GM12878 (cell line): ENCODE data around the gene HSPB6. TPM values are rescaled to one million over a fixed set of nuclear protein-coding genes. Genes with fewer than 3 reads are reported as not detected.

Experiments used
- ATAC-seq: fragments of 200-7000 bp; cut with Tn5 transposase; 3 replicates; pipeline ENCODE4 v1.9.1; 2020; ENCODE audit warnings: mild to moderate bottlenecking, moderate library complexity
- BruUV-seq: library from RNA; stranded (reverse); fragments of 400-500 nt; replicated peaks from 2 replicates; lab custom pipeline; 2021; lab: Mats Ljungman, UMichigan
- CTCF ChIA-PET: fragments of 300-600 bp; sonication (Branson Sonifier 250); formaldehyde crosslinking; extraction: SDS; loops from one replicate; lab custom pipeline; 2021; ENCODE audit warnings: inconsistent platforms; lab: Yijun Ruan, JAX
- POLR2A ChIA-PET: fragments of 350-600 bp; formaldehyde crosslinking; extraction: SDS; loops from one replicate; lab custom pipeline; 2021; ENCODE audit warnings: inconsistent platforms; lab: Charles Lee
- RAD21 ChIA-PET: fragments of 300-600 bp; sonication (Branson Sonifier 250); formaldehyde crosslinking; loops from one replicate; lab custom pipeline; 2023; ENCODE audit warnings: antibody characterized with exemption; ENCODE audit not compliant: unreplicated experiment; lab: Charles Lee
- SMC1A ChIA-PET: fragments of 300-600 bp; sonication (Branson Sonifier 250); formaldehyde crosslinking; loops from one replicate; lab custom pipeline; 2023; ENCODE audit not compliant: unreplicated experiment, uncharacterized antibody; lab: Charles Lee
- DNase-seq: peaks from one replicate; pipeline ENCODE4 v3.0.0-alpha.2; 2011; ENCODE audit warnings: low read depth, low spot score
- FAIRE-seq: peaks from 3 replicates; lab custom pipeline; 2011; peaks lifted over from hg19 to GRCh38; lab: Jason Lieb, UNC
- H2AFZ ChIP-seq: 2 replicates; pipeline ENCODE4 v1.6.0; 2011; ENCODE audit warnings: low read depth, low read length, control low read depth; ENCODE audit not compliant: control insufficient read depth
- H3K27ac ChIP-seq: 2 replicates; pipeline ENCODE4 v1.5.1; 2011; ENCODE audit warnings: control low read depth; ENCODE audit not compliant: control insufficient read depth, insufficient read depth
- H3K27me3 ChIP-seq, 2 experiments: replicated peaks in 1 of 2; 2 replicates each; pipeline versions ENCODE4 v1.6.0 to v1.6.1; 2011; ENCODE audit warnings: low read length in 1 of 2; ENCODE audit not compliant: control insufficient read depth in 2 of 2, insufficient read depth in 2 of 2
- H3K36me3 ChIP-seq, 2 experiments: 2 replicates each; pipeline ENCODE4 v1.5.1; 2011; ENCODE audit warnings: low read length in 1 of 2; ENCODE audit not compliant: control insufficient read depth in 2 of 2, insufficient read depth in 2 of 2
- H3K4me1 ChIP-seq: 2 replicates; pipeline ENCODE4 v1.6.1; 2011; ENCODE audit warnings: mild to moderate bottlenecking, low read length, moderate library complexity, mixed read lengths; ENCODE audit not compliant: control insufficient read depth, insufficient read depth
- H3K4me2 ChIP-seq: 2 replicates; pipeline ENCODE4 v1.6.0; 2011; ENCODE audit warnings: control low read depth; ENCODE audit not compliant: control insufficient read depth, insufficient read depth
- H3K4me3 ChIP-seq: fragments of 200-600 bp; sonication (generic); 2 replicates; pipeline ENCODE4 v1.5.1; 2016
- H3K79me2 ChIP-seq: 2 replicates; pipeline ENCODE4 v1.6.0; 2011; ENCODE audit warnings: low read length; ENCODE audit not compliant: control insufficient read depth, insufficient read depth
- H3K9ac ChIP-seq: 2 replicates; pipeline ENCODE4 v1.8.0; 2011; ENCODE audit warnings: low read length, control low read depth, mixed read lengths; ENCODE audit not compliant: control insufficient read depth, insufficient read depth
- H3K9me3 ChIP-seq: replicated peaks from 3 replicates; pipeline ENCODE4 v1.5.1; 2011; ENCODE audit warnings: mild to moderate bottlenecking, low read length; ENCODE audit not compliant: control insufficient read depth, insufficient read depth
- H4K20me1 ChIP-seq: 2 replicates; pipeline ENCODE4 v1.6.0; 2011; ENCODE audit not compliant: control insufficient read depth, insufficient read depth
- POLR2A ChIP-seq: IDR thresholded peaks from 2 replicates; pipeline ENCODE4 v1.6.1; 2011; ENCODE audit warnings: low read depth, mild to moderate bottlenecking, low read length
- SMAD1 ChIP-seq: fragments of 450-650 bp; IDR thresholded peaks from 2 replicates; pipeline ENCODE4 v1.6.1; 2018; ENCODE audit warnings: mild to moderate bottlenecking, low read depth; ENCODE audit not compliant: partially characterized antibody
- SMARCA5 ChIP-seq: fragments of 450-650 bp; IDR thresholded peaks from 2 replicates; pipeline ENCODE4 v1.6.1; 2017; ENCODE audit warnings: mild to moderate bottlenecking
- TBL1XR1 ChIP-seq: IDR thresholded peaks from 2 replicates; pipeline ENCODE4 v1.6.1; 2012; ENCODE audit warnings: low read depth, low read length, improper control_type of control experiment
- WGBS: methylation state at CpG from one replicate; pipeline ENCODE4 v1.1.6; 2016; ENCODE audit warnings: low lambda C conversion rate; ENCODE audit not compliant: insufficient replicate concordance, insufficient coverage; ENCODE audit errors: missing lambda C conversion rate; 5-methylcytosine and 5-hydroxymethylcytosine counted together
- in situ Hi-C: fragments of 300-500 bp; cut with MboI; formaldehyde crosslinking; loops from 9 replicates; pipeline ENCODE4 v1.14.3; 2018; ENCODE audit warnings: mixed read lengths
- intact Hi-C: fragments of 100-400 bp; cut with micrococcal nuclease; formaldehyde crosslinking; loops from one replicate; pipeline ENCODE4 v1.14.2; 2022; ENCODE audit not compliant: unreplicated experiment
- polyA plus RNA-seq, 11 experiments: library from polyadenylated mRNA; depleted of rRNA in 4 of 11; unstranded in 6 of 11; stranded (reverse) in 5 of 11; fragments of >200 nt; fragmentation: Nextera tagmentation in 4 of 11; fragmentation: Illumina TruSeq in 1 of 11; extraction: Ambion mirVana in 4 of 11; extraction: Trizol in 1 of 11; gene quantifications; 1 replicate in 1 of 11; 2 replicates in 10 of 11; pipeline versions ENCODE4 v1.2.1 to v1.2.3, GENCODE V29; 2011 to 2016; ENCODE audit warnings: inconsistent platforms in 2 of 11, missing spikeins in 2 of 11, low read depth in 1 of 11
- total RNA-seq, 4 experiments: library from RNA; depleted of rRNA in 3 of 4; stranded (reverse); fragments of >200 nt in 3 of 4; fragmentation: Illumina TruSeq in 1 of 4; extraction: Trizol in 1 of 4; gene quantifications; 2 replicates each; pipeline versions ENCODE4 v1.2.1 to v1.2.3, GENCODE V29; 2013 to 2021

The HSPB6 gene
- total and polyA plus RNA-seq, 10 of the 15 experiments (the other 5 are each of a cell fraction or from before 2014, with no cell fraction given): 0.09 to 1.6 (median 0.36) TPM; not detected in 4

- peaks cover 0 to 2% of the 10 kb centered on the region in 2 experiments; a peak in 2 of 4 replicates for H3K36me3 ChIP-seq
- no peak for DNase-seq
- BruUV-seq: no TSS peak
- H3K9me3 ChIP-seq: no peaks in the 10 kb centered on the region
- H2AFZ ChIP-seq: no peak overlapping the region
- 64% methylated on average over 14 of the region's 14 CpGs for WGBS
- POLR2A ChIA-PET: interaction anchor here (1.1 to 1.4 kb wide), 2 partner anchors 8 to 50 kb away, joined by 3 read pairs; no protein-coding TSS in a partner anchor
- H3K4me3 ChIP-seq: no peak overlapping the region
- ATAC-seq: no peak
- H4K20me1 ChIP-seq: no peaks in the 10 kb centered on the region
- H3K4me1 ChIP-seq: peaks cover 8% of the 10 kb centered on the region
- no peak overlapping the region for H3K4me2 ChIP-seq
- intact Hi-C loops: no loop called here
- no peaks in the 10 kb centered on the region for H3K27me3 ChIP-seq
- no peak for TF ChIP-seq SMARCA5
- no peak for TF ChIP-seq SMAD1
- TF ChIP-seq, all 136 proteins: peak for 0
- H3K79me2 ChIP-seq: peaks cover 3% of the 10 kb centered on the region
- in situ Hi-C loops: no loop called here
- ChIA-PET RAD21 (interaction anchor here (1.5 kb wide), 1 partner anchor 58 kb away, joined by 4 read pairs; no protein-coding TSS in a partner anchor), CTCF (interaction anchor here (1.8 kb wide), 1 partner anchor 50 kb away, joined by 5 read pairs; no protein-coding TSS in a partner anchor), SMC1A (interaction anchor here (0.7 kb wide), 1 partner anchor 558 kb away, joined by 3 read pairs; no protein-coding TSS in a partner anchor)
- no peak overlapping the region for H3K9ac ChIP-seq
- FAIRE-seq: no peak
- no peak overlapping the region for H3K27ac ChIP-seq
These were observed 4.7 kb downstream of the HSPB6 start for GRCh38 chr19:35751839-35752745.

GRCh38 chr19:35750167-35750566 lies 6.7 kb downstream of the HSPB6 start:
- Histone ChIP-seq H3K9me3 (no peaks in the 10 kb centered on the region), H2AFZ (no peak overlapping the region), H3K36me3 (peaks cover 0 to 2% of the 10 kb centered on the region in 2 experiments; a peak in 2 of 4 replicates)
- in situ Hi-C loops: no loop called here
- no peak for TF ChIP-seq POLR2A
- no peak for TF ChIP-seq TBL1XR1
- TF ChIP-seq, all 136 proteins: peak for 0
- RAD21 ChIA-PET: interaction anchor here (0.8 kb wide), 1 partner anchor 130 kb away, joined by 4 read pairs; no protein-coding TSS in a partner anchor
- BruUV-seq: no TSS peak
- Histone ChIP-seq H3K27me3 (no peaks in the 10 kb centered on the region), H4K20me1 (no peaks in the 10 kb centered on the region), H3K79me2 (peaks cover 9% of the 10 kb centered on the region), H3K4me3 (no peak overlapping the region), H3K4me2 (no peak overlapping the region), H3K4me1 (peaks cover 8% of the 10 kb centered on the region; the same call in 1 of the 2 replicates), H3K9ac (no peak overlapping the region), H3K27ac (no peak overlapping the region)
- no peak for DNase-seq
- CTCF ChIA-PET: no interaction called here
- POLR2A ChIA-PET: interaction anchor here (0.6 to 1.5 kb wide), 4 partner anchors 7 to 174 kb away, joined by 3 to 5 read pairs (median 3); no protein-coding TSS in a partner anchor
- ATAC-seq: no peak
- SMC1A ChIA-PET: no interaction called here
- FAIRE-seq: no peak
- intact Hi-C loops: no loop called here
- 91% methylated on average over 5 of the region's 5 CpGs for WGBS
